GM18909 (cell line): ENCODE data around the gene SULT4A1.
"Not testable (repeated sequence)": the region's sequence is repeated elsewhere in the genome, so short reads cannot be mapped to it uniquely, and the experiment has no call there.

ENCODE experiments used
- ATAC-seq: cut with Tn5 transposase; IDR thresholded peaks from one replicate; pipeline ENCODE4 v1.9.1; 2021; ENCODE audit warnings: mild to moderate bottlenecking; ENCODE audit not compliant: unreplicated experiment, poor library complexity

The SULT4A1 gene

DNA sequence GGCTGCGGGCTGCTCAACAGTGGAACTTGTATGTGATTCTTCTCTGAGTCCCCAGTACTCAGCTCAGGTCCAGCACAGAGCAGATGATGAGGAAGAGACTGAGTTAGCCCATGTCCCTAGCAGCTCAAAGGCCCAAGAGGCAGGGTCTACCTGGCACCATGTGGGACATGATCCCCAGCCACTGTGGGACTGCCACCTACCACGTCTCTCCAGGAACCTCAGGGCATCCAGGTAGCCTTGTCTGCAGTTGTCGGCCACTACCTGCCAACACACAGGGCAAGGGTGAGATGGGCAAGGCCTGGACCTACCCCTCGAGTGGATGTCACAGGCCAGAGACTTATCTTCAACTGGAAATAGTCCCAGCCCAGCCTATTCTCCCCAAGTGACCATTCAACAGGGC lies 25.1 kb upstream of the SULT4A1 start:
- ATAC-seq: no peak

DNA sequence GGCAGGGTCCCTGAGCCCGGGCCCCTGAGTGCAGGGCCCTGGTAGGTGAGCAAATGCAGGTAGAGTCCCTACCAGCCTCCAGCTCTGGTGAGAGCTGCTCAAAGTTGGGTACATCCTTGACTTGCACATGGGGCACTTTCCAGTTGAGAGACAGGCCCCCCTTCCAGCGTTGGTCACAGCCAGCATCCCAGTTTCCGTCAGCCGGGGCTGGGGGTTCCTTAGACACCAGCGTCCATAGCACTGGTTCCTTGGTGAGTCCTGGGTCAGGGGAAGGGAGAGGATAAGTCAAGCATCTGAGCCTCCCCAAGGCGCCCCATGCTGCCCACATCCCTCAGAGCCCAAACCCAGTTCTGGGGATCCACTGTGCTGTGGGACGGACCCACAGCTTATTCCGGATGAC lies 23.9 kb upstream of the SULT4A1 start:
- ATAC-seq: no peak

GRCh38 chr22:43885786-43886185 lies 23.5 kb upstream of the SULT4A1 start:
- no peak for ATAC-seq

DNA sequence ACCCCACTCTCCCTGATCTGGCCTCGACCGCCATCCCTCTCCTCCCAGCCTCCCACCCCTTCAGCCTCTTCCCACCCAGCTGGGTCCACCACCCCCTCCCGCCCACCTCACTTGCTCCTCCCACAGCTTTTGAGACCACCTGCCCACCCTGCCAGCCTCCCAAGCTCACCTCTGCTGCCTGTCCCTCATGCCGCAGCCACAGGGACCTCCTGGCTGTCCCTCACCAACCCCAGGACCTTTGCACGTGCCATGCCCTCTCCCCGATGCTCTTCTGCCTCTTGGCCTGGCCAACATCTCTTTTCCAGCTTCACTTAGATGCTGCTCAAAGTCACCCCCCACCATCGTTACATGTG lies 23.0 kb upstream of the SULT4A1 start:
- no peak for ATAC-seq

DNA sequence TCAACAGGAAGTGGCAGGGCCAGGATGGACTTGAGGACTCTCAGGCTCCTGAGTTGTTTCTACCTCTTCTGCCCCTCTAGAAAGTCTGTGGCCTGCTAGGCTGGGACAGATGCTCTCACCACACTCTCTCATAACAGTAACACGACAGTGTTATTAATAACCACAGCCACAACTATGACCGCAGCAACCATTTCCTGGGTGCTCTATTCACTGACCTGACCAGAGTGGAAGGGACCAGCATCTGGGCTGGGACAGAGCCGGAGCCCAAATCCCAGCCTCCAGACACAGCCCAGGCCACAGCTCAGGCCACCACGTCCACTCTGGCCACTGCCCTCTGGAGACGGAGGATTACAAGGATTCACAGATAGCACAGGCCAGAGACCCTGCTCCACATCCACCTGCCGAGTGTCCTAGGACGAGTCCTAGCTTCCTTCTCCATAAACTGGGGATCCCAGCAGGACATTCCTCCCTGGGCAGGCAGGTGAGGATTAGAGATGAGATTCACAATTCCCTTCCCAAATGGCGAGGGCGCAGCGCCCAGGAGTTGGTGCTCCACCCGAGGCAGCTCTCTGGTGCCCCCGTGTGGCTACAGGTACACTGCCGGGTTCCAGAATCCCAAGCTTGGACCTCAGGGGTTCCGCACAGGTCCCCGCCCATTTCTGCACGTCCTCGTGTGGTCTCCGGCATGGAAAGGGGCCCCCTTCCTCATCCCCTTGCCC lies 22.4 kb upstream of the SULT4A1 start:
- peak; percentile 64 for ATAC-seq

GRCh38 chr22:43883719-43884415 lies 21.6 kb upstream of the SULT4A1 start:
- ATAC-seq: no peak

DNA sequence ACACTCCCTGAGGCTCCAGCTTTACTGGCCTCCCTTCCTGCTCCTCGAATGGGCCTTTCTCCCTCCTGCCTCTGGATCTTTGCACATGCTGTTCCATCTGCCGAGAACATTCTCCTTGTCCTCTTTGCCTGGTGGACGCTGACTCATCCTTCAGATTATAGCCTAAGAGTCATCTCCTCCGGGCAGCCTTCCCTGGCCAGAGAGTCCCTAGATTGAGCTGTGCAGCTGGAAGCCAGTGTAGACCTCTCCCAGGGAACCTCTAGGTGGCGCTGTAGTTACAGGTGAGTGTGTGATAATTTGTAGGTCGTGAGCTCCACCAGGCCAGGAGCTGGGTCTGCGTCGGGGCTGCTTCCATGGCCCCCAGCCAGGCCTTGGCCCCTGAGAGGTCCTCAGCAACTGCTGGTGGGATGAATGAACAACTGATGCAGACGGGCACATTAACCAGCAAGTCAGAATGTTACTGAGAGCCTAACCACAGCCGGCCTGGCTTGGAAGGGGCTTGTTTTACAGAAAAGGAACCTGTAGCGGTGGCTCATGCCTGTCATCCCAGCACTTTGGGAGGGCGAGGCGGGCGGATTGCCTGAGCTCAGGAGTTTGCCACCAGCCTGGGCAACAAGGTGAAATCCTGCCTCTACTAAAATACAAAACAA lies 20.8 kb upstream of the SULT4A1 start:
- ATAC-seq: no peak

DNA sequence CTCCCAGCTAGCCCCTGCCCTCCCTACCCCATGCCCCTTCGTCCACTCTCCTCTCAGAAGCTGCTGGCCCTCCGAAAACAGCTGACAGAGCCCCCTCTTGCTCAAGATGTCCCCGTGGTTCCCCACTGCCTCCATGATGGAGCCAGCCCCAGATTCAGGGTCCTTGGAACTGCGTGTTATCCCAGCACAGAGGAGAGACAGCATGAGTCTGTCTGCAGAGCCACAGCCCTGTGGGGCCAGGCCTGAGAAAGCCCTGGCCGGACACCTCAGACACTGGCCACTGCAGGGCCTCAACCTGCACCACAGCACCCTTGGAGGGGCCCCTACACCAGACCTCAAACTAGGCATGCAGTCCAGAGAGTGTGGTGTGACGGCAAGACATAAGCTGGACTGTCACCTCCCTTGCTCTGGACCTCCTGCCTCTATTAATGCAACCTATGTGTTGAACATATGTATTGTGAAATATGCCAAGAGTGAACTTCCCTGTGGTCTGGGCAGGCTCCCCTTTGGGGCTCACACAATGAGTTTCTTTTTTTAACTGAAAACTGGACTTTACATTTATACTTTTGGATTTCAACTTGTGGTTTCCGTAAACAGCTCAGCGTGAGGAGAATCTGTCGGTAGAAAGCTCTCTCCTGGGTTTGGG lies 19.9 kb upstream of the SULT4A1 start:
- ATAC-seq: no peak

- ATAC-seq: no peak
Measured at GRCh38 chr22:43881091-43882061, 19.1 kb upstream of the SULT4A1 start.

- no peak for ATAC-seq
Measured at GRCh38 chr22:43880541-43880991, 18.3 kb upstream of the SULT4A1 start.

- no peak for ATAC-seq
Measured at GRCh38 chr22:43879901-43880540, 17.7 kb upstream of the SULT4A1 start.

DNA sequence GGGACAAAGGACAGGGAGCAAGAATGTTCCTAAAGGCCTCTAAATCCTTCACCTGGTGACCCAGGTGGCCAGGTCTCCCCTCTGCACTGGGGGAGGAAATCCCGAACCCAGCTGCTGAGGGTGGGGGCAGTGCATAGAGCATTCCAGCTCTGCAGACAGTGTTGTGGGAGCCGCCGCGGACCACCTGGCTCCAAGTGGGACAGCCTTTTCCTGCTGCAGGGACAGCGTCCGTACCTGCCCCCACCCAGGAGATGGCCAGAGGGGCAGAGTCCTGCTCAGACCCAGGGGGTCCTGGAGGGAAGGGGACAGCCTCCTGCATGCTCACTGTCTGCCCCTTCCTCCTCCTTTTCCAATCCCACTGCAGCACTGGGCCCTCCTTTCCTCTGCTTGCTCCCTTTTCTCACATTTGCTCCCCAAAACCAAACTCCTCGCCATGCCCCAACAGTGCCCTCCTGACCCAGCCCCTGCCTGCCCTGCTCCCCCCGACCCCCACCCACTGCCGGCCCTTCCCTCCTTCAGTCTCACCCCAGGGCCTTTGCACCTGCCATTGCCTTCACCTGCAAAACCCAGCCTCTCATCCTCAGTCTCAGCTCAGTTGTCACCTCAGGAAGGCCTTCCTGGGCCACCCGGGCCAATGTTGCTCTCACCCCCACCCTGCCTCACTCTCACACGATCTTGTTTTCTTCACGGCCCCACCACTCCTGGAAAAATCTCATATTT lies 16.7 kb upstream of the SULT4A1 start:
- ATAC-seq: no peak

GRCh38 chr22:43878079-43878795 lies 15.9 kb upstream of the SULT4A1 start:
- no peak for ATAC-seq

- no peak for ATAC-seq
Measured at GRCh38 chr22:43876866-43877509, 14.7 kb upstream of the SULT4A1 start.

DNA sequence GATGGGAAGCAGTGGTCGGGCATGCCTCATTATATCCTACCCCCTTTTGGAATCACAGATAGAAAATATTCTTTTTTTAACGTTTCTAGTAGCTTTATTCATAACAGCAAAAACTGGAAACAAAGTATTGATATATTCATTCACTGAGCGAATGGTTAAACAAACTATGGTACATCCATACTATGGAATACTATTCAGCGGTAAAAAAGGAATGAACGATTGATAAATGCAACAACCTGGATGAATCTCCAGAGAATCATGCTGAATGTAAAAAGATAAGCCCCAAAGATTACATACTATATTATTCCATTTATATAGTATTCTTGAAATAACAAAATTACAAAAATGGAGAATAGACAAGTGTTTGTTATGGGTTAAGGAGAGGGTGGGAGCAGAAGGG lies 7.5 kb upstream of the SULT4A1 start:
- ATAC-seq: no peak

GRCh38 chr22:43869001-43869400 lies 6.7 kb upstream of the SULT4A1 start:
- ATAC-seq: not testable (repeated sequence)

DNA sequence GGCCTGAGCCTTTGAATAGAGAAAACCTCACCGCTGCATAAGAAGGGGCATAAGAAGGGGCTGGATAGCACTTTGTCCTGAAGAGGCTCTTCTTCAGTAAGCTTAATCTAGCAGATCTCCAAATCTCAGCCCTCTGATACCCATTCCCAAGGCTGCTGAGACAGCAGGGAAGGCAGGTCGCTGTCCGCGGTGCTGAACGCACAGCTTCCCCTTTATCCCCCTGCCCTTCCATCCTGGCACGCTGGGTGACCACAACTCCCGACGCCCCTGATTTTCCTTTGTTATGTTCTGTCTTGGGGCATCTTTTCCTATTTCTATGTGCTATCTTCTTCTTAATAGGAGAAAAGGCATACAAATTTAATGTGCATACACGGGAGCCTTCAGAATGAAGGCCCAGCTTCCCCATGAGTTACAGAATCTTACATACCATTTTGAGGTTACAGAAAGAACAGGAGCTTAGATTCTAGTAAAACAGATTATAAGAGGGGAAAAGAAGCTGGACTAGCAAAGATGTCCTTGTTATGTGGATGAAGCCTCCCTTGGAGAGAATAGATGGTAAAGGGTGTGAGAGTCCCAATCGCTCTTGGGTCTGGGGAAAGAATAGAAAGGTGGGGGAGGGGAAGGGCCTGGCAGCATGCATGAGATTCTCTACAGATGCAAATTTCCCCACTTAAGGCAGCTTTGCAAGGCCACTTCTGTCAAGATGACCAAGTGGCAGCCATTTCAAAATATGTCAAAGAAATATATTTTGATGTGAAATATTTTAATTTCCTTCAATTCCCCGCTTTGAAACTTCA lies 5.7 kb upstream of the SULT4A1 start:
- ATAC-seq: no peak
